Measurements from ENCODE around the gene KLF5. TPM values are rescaled to one million over a fixed set of nuclear protein-coding genes. Genes with fewer than 3 reads are reported as not detected.

Gene KLF5
- polyA plus RNA-seq, 3 donors = 1.8 to 6.5 (median 3.6) TPM

DNA sequence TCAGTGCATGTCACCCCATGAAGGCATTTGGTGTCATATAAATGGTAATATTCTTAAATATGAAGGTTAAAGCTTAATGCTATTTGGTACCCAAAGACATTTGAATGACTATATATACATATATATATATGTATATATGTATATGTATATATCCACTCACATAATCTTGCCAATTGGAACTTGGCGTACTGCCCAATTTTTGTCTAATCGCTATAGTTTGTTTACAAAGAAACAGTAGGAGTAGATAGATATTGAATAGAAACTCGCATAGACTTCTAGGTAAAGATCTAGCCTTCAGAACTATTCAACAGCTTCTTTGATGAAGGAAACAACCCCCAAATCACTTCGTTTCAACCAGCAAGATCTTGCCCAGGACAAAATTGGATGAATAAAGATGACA, 24.1 kb downstream of the KLF5 start:
- Mint-ChIP-seq H3K9me3 (peaks cover 2 to 22% (median 12%) of the 10 kb centered on the region in 7 donors), H3K4me1 (no peaks in the 10 kb centered on the region), H3K36me3 (no peaks in the 10 kb centered on the region), H3K27ac (no peak overlapping the region), H3K4me3 (no peak overlapping the region), H3K27me3 (ENCODE audit: low read depth in 3 of 3) (peaks cover 1 to 6% (median 2%) of the 10 kb centered on the region in 3 donors)
- H3K4me1 ChIP-seq (ENCODE audit: control insufficient read depth in 1 of 2, insufficient read depth in 2 of 2, low read length in 2 of 2) = no peaks in the 10 kb centered on the region
- H4K20me1 ChIP-seq (ENCODE audit: insufficient read depth, low read length) = no peaks in the 10 kb centered on the region
- peaks cover 0 to 4% of the 10 kb centered on the region in 2 donors for H3K9me3 ChIP-seq (replicated peaks in 1 of 2; ENCODE audit: control insufficient read depth in 1 of 2, insufficient read depth in 1 of 2, low read length in 2 of 2)
- intact Hi-C loops (cut with micrococcal nuclease) = no loop called here
- no peaks in the 10 kb centered on the region for H3K36me3 ChIP-seq (replicated peaks in 1 of 2; ENCODE audit: control insufficient read depth in 1 of 2, insufficient read depth in 2 of 2, low read length in 2 of 2)
- DNase-seq = no peak
- no peak overlapping the region for H3K4me3 ChIP-seq (replicated peaks in 1 of 3; ENCODE audit: low read depth in 2 of 3, low read length in 3 of 3)
- WGBS (ENCODE audit: insufficient coverage) = no CpG with 5 or more reads among the region's 4 CpGs
- H3K27ac ChIP-seq (ENCODE audit: low read depth in 1 of 2, low read length in 2 of 2) = no peak overlapping the region
- H3K27me3 ChIP-seq (ENCODE audit: control insufficient read depth in 2 of 2, insufficient read depth in 2 of 2, low read length in 2 of 2) = no peaks in the 10 kb centered on the region
- no peak overlapping the region for H3K9ac ChIP-seq (ENCODE audit: insufficient read depth, low read length, poor library complexity, severe bottlenecking)
- no peaks in the 10 kb centered on the region for H3K79me2 ChIP-seq (ENCODE audit: insufficient read depth, low read length)
- no peak overlapping the region for H3K4me2 ChIP-seq (replicated peaks; ENCODE audit: extremely low read depth, low read length, poor library complexity, severe bottlenecking)
- TF ChIP-seq, protein P1, sequence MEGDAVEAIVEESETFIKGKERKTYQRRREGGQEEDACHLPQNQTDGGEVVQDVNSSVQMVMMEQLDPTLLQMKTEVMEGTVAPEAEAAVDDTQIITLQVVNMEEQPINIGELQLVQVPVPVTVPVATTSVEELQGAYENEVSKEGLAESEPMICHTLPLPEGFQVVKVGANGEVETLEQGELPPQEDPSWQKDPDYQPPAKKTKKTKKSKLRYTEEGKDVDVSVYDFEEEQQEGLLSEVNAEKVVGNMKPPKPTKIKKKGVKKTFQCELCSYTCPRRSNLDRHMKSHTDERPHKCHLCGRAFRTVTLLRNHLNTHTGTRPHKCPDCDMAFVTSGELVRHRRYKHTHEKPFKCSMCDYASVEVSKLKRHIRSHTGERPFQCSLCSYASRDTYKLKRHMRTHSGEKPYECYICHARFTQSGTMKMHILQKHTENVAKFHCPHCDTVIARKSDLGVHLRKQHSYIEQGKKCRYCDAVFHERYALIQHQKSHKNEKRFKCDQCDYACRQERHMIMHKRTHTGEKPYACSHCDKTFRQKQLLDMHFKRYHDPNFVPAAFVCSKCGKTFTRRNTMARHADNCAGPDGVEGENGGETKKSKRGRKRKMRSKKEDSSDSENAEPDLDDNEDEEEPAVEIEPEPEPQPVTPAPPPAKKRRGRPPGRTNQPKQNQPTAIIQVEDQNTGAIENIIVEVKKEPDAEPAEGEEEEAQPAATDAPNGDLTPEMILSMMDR (IDR thresholded peaks at IDR 0.05) = no peak
- H2AFZ ChIP-seq (ENCODE audit: insufficient read depth, low read depth, low read length, poor library complexity, severe bottlenecking) = no peak overlapping the region

DNA sequence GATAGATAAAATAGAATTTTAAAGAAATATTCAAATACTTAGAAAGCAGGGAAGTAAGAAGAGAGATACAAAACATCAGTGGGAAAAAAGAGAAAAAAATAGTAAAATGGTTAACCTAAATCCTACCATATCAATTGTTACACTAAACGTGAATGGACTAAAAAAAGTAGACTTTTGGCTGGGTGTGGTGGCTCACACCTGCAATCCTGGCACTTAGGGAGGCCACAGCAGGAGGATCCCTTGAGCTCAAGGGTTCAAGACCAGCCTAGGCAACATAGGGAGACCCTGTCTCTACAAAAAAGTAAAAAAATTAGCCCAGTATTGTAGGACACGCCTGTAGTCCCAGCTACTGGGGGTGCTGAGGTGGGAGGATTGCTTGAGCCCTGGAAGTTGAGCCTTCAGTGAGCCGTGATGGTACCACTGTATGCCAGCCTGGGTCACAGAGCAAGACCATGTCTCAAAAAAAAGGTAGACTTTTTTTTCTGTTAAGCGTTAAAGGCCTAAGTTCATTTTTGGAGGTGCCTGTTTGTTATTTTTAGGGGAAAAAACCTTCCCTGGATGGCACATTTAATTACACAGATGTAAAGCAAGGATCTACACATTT, 29.6 kb downstream of the KLF5 start:
- Mint-ChIP-seq H3K4me3 (no peak overlapping the region), H3K36me3 (no peaks in the 10 kb centered on the region), H3K9me3 (peaks cover 0 to 35% (median 14%) of the 10 kb centered on the region in 7 donors), H3K27ac (no peak overlapping the region), H3K4me1 (no peaks in the 10 kb centered on the region), H3K27me3 (ENCODE audit: low read depth in 3 of 3) (peaks cover 0 to 1% (median 0%) of the 10 kb centered on the region in 3 donors)
- 87% methylated on average over 2 of the region's 4 CpGs for WGBS (ENCODE audit: insufficient coverage)
- H3K9ac ChIP-seq (ENCODE audit: insufficient read depth, low read length, poor library complexity, severe bottlenecking) = no peak overlapping the region
- no peak overlapping the region for H2AFZ ChIP-seq (ENCODE audit: insufficient read depth, low read depth, low read length, poor library complexity, severe bottlenecking)
- no peak overlapping the region for H3K4me3 ChIP-seq (replicated peaks in 1 of 3; ENCODE audit: low read depth in 2 of 3, low read length in 3 of 3)
- intact Hi-C loops (cut with micrococcal nuclease) = no loop called here
- TF ChIP-seq, protein P1 (IDR thresholded peaks at IDR 0.05) = no peak
- no peak overlapping the region for H3K27ac ChIP-seq (ENCODE audit: low read depth in 1 of 2, low read length in 2 of 2)
- H3K79me2 ChIP-seq (ENCODE audit: insufficient read depth, low read length) = no peaks in the 10 kb centered on the region
- no peak for DNase-seq
- H3K4me2 ChIP-seq (replicated peaks; ENCODE audit: extremely low read depth, low read length, poor library complexity, severe bottlenecking) = no peak overlapping the region
- no peaks in the 10 kb centered on the region for H4K20me1 ChIP-seq (ENCODE audit: insufficient read depth, low read length)
- H3K4me1 ChIP-seq (ENCODE audit: control insufficient read depth in 1 of 2, insufficient read depth in 2 of 2, low read length in 2 of 2) = no peaks in the 10 kb centered on the region
- no peaks in the 10 kb centered on the region for H3K36me3 ChIP-seq (replicated peaks in 1 of 2; ENCODE audit: control insufficient read depth in 1 of 2, insufficient read depth in 2 of 2, low read length in 2 of 2)
- H3K27me3 ChIP-seq (ENCODE audit: control insufficient read depth in 2 of 2, insufficient read depth in 2 of 2, low read length in 2 of 2) = no peaks in the 10 kb centered on the region
- H3K9me3 ChIP-seq (replicated peaks in 1 of 2; ENCODE audit: control insufficient read depth in 1 of 2, insufficient read depth in 1 of 2, low read length in 2 of 2) = peaks cover 8 to 11% of the 10 kb centered on the region in 2 donors
